NCI-H774 (cell line): ENCODE data around the gene RAP1A.
"Not testable (repeated sequence)": the region's sequence is repeated elsewhere in the genome, so short reads cannot be mapped to it uniquely, and the experiment has no call there.

Source experiments
- DNase-seq: peaks from one replicate; lab custom pipeline; 2025; lab: John Stamatoyannopoulos, UW

The RAP1A gene

DNA sequence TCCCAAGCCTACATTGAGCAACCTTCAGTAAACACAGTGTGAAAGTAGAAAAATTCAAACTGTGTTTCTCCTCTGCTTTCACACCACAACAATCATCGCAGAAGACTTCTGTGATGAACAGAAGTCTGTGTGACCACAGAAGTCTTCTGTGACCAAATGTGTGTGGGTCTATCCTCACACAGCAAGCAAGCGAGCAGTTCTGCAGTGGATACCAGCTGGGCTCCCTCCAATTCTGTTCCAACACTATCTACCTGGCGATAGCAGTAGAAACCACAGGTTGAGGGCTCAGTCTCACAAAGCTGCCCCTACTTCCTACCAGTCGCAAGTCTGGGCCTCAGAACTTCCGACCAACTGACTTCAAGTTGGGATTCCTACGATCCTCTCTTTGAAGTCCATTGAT, 21.0 kb upstream of the RAP1A start:
- DNase-seq: no peak

DNA sequence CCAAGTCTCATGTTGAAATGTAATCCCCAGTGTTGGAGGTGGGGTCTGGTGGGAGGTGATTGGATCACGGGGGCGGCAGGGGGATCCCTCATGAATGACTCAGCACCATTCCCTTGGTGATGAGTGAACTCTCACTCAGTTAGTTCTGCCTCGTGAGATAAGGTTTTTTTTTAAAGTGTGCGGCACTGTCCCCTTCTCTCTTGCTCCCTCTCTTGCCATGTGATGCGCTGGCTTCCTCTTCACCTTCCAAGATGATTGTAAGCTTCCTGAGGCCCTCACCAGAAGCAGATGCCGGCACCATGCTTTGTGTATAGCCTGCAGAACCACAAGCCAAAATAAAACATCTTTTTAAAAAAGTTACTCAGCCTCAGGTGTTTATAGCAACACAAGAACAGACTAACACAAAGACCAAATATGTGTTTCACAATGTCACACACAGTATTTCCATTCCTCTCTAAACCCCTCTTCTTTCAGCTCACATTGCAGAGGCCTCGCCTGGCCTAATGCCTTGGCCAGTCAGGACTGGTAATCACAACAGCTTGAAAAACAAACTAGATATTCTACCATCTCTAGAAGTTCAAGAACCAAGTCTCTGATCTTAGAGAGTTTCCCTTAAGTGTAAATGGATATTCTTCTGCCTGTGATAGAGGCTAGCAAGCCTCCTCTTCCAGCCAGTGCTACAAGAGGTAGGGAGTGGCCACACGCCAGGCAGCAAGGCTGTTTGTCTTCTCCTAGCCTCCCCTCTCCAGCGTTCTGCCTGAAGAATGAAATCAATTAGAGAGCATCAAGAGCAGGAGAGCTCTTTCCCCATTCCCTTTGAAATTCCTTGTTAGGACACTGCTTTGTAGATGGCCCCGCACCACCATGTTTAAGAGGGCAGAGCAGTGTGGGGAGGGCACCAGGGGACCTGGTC, 19.6 kb upstream of the RAP1A start:
- DNase-seq: no peak

DNA sequence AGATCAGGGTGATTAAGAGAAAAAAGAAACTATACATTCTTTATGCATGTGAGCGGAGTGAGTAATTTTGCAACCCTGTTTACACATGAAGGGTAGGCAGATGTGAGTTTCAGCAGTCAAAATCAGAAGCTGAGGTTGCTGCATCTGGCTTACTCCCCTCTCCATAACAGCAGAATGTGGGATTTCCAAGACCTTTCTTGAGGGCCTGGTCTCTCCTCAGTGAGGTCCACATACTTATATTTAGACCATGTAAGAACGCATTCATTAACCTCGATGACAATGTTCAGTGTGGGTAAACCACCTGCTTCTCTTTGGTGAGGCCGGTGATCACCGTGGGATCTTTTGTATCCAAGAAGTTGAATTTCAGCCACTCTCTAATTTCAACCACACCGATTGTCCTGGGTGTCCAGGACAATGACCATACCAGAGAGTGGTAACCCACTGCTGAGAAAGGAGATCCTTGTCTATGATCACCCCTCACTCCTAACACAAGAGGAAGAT, 18.7 kb upstream of the RAP1A start:
- no peak for DNase-seq

GRCh38 chr1:111602302-111602701, 17.3 kb upstream of the RAP1A start:
- no peak for DNase-seq

- no peak for DNase-seq
Observed at GRCh38 chr1:111602974-111603373, 16.6 kb upstream of the RAP1A start.

DNA sequence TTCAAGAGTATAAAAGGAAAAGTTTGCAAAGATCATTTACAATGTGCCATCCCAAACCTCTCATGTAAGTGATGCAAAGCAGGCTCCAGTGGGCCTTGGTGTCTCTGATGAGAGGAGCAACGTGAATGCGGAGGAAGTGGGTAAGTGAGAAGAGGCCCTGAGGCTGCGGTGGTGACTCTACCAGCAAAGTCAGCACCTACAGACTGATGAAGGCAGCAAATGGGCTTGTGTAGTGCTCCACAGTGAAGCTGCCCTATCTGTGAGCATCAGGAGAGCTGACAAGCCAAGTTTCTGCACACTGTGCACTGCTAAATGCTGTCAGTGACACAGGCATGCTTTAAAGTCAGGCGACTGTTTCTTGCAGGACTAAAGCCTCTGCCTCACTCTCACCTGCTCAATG, 15.6 kb upstream of the RAP1A start:
- no peak for DNase-seq

DNA sequence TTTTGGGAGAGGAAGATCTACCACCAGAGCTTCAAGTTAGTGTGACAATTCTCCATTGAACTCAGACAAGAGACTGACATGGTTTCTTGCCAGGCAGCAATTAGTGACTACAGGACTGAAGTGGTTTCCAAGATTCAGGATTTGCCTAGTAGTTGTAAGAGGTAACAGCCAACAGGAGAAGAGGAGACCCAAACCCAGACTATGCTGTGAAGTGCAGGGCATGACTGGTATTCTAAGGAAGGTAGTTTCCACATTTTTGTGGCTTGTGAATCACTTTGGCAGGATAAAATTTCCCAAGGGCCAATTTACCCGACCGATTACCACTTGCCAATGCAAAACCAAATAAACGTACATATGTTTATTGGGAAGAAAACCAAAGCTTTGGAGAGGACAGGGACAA, 14.7 kb upstream of the RAP1A start:
- DNase-seq: no peak

DNA sequence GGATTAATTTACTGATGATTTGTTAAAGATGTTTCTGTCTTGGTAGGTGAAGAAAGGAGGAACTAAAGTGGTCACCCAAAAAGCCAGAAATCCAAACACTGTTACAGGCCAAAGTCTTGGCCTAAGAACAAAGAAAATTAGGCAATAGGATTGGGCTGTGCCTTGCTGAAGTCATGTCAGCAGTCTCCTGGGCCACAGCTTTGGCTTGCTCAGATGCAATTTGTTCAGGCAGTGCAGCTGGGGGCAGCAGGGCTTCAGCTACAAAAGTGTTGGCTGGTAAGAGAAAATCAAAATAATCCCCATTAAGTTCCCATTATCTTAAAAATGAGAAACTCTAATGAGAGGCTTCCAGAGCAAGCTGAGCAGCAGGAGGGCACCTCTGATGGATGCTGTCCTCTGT, 14.0 kb upstream of the RAP1A start:
- DNase-seq: no peak

- not testable (repeated sequence) for DNase-seq
Observed at GRCh38 chr1:111606457-111607215, 13.0 kb upstream of the RAP1A start.

DNA sequence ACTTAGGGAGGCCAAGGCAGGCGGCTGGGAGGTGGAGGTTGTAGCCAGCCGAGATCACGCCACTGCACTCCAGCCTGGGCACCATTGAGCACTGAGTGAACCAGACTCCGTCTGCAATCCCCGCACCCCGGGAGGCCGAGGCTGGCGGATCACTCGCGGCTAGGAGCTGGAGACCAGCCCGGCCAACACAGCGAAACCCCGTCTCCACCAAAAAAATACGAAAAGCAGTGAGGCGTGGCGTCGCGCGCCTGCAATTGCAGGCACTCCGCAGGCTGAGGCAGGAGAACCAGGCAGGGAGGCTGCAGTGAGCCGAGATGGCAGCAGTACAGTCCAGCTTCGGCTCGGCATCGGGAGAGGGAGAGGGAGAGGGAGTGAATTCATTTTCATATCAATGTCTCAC, 11.1 kb upstream of the RAP1A start:
- not testable (repeated sequence) for DNase-seq

GRCh38 chr1:111611986-111612385, 7.6 kb upstream of the RAP1A start:
- no peak for DNase-seq

- no peak for DNase-seq
Observed at GRCh38 chr1:111615870-111616715, 3.5 kb upstream of the RAP1A start.

DNA sequence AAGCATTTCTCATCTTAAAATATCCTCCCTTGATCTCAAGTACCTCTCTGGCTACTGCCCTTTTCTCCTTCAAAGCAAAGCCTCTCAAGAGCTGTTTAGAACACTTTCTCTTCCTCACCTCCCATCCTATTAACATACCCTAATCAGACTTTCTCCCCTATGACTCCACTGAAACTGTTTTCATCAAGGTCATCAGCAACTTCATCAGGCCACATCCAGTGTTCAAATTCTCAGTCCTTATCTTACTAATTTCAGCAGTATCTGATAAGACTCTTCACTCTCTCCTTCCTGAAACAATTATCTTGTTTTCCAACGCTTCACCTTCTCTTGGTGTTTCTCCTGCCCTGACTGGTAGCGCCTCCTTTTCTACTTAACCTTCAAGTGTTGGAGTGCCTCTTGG, 1.5 kb upstream of the RAP1A start:
- no peak for DNase-seq

- no peak for DNase-seq
Observed at GRCh38 chr1:111618961-111619634, 491 bp upstream of the RAP1A start.

GRCh38 chr1:111620441-111620971, 917 bp downstream of the RAP1A start:
- no peak for DNase-seq

DNA sequence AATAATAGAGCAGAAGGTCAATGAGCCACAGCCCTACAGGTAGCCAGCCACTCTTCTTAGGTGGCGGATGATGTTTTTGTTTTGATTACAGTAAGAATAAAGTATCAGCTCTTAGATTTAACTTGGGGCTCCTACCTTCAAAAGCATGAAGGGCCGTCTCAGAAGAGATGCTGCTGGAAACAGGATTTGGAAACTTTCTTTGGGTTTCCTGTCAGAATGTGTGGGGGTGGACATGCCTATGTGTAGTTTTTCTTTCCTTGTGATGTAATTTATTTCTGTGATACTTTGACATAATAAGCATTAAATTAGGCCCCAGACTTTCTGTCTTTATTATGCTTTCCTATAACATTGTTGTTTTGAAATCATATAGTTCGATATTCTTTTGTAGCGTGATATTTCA, 1.5 kb downstream of the RAP1A start:
- no peak for DNase-seq

- DNase-seq: no peak
Observed at GRCh38 chr1:111622166-111622565, 2.6 kb downstream of the RAP1A start.

DNA sequence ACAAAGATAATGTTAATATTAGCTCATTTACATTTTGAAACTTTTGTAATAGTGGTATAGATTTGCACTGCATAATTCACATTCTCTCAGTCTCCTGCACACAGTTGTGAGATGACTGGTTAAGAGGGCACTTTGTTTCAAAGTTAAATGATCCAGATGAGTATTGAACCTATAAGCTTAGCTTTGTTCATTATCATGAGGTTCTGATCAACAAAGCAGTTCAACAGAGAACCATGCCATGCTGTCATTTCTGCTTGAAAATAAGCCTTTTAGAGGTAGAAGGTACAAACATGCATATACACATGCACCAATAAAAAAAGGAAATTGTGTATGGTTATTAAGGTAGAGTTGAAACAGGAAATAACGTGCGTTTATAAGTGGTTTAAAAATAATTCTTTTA, 4.8 kb downstream of the RAP1A start:
- DNase-seq: no peak

DNA sequence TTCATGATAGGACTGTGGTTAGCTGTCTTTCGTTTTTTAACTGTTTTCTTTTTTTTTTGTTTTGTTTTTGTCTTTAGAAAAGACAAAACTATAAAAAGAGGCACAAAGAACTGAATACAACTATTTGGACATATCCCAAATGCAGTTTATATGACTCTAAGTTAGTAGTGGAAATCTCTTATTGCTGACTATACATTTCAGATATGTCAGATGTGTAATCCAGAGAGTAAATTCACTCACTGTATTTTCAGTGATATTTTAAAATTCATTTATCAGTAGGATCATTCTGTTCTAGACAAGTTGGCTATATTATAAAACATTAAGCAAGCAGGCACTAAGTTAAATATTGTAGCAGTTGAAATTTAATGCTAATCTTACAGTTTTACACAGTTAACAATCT, 5.7 kb downstream of the RAP1A start:
- no peak for DNase-seq

GRCh38 chr1:111628153-111628552, 8.6 kb downstream of the RAP1A start:
- DNase-seq: no peak

DNA sequence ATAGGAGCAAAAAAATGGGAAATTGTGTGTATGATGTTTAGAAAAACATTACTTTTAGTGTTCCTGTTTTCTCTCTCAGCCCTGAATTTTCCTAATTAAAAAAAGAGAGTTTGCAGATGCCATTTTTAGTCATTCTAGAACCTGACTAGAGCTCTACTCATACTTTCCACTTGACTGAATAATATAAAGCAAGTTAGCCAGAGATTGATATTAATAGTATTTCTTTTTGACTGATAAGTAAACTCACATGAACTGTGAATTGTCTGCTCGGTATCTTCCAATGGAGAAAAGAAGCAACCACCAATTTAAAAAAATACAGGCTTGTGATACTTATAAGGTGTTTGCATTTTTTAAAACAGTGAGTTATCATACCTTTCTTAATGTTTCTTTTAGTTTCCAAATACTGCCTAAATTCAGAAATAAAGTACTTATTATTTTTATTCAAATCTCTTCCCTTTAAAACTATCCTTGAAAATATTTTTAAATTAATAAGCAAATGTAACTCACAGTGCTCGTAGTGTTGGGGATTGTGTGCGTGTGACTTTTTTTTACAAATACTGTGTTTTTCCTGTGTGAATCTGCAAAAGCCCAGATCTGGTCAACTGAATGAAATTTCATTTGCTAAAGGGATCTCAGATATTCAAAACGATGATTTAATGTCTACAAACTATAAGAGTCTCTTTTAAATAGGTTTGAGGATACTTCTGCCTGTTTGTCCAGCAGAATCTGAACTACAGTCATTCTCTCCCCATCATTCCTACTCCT, 9.8 kb downstream of the RAP1A start:
- no peak for DNase-seq
